HG03196 (cell line): ENCODE measurements around the gene KLHL1.
A peak's percentile ranks its signal among the peaks of the same experiment; 100 is the strongest.
"Not testable (repeated sequence)": the region's sequence is repeated elsewhere in the genome, so short reads cannot be mapped to it uniquely, and the experiment has no call there.

ENCODE experiments used
- ATAC-seq: cut with Tn5 transposase; IDR thresholded peaks from one replicate; pipeline ENCODE4 v1.9.1; 2021; ENCODE audit not compliant: unreplicated experiment

The KLHL1 gene, protein sequence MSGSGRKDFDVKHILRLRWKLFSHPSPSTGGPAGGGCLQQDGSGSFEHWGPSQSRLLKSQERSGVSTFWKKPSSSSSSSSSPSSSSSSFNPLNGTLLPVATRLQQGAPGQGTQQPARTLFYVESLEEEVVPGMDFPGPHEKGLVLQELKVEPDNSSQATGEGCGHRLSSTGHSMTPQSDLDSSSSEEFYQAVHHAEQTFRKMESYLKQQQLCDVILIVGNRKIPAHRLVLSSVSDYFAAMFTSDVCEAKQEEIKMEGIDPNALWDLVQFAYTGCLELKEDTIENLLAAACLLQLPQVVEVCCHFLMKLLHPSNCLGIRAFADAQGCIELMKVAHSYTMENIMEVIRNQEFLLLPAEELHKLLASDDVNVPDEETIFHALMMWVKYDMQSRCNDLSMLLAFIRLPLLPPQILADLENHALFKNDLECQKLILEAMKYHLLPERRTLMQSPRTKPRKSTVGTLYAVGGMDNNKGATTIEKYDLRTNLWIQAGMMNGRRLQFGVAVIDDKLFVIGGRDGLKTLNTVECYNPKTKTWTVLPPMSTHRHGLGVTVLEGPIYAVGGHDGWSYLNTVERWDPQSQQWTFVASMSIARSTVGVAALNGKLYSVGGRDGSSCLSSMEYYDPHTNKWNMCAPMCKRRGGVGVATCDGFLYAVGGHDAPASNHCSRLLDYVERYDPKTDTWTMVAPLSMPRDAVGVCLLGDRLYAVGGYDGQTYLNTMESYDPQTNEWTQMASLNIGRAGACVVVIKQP

DNA sequence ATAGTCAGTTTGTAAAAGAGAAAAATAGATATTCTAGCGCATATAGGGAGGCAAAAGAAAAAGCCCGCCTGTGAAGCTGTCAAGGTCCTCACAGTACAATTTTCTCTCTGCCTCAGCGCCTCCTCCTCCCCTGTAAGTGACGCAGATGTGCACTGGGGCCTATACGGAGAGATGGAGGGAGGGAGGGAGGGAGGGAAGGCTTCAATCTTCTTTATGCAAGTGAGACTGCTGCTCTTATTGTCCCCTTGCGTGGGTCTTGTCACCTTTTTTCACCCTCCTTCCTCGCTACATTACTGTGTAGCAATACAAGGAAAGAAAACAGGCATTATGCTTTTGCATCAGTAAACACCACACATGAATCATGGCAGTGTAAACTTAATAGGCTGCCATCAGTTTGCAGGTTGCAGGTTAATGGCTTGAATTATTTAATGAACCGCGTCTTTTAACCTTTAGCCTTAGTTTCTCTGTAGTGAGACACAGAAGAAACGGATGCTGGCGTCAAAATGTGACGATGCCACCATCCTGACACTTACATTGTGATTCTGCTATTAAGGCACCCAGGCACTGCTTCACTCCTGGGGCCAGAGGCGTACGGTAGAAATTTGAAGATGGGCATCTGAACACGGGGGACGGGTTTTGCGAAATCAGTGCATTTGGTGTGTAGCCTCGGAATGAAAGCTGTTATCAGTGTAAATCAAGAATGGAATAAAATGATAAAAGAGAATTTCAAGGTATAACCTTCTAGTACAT lies at the start of gene KLHL1:
Gene KLHL1, minus strand, starts transcription at position 97 of the 750 bp plus-strand sequence. CDS start 753 bp downstream, outside the sequence.
- no peak for ATAC-seq

DNA sequence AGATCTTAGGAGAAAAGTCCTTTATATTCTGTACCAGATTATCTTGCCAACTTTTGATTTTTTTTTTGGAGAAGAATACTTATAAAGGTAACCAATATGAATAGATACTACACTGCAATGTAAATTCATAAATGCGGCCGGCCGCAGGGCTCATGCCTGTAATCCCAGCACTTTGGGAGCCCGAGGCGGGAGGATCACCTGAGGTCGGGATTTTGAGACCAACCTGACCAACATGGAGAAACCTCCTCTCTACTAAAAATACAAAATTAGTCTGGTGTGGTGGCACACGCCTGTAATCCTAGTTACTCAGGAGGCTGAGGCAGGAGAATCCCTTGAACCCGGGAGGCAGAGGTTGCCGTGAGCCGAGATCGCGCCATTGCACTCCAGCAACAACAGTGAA lies 34.4 kb upstream of the KLHL1 start:
- ATAC-seq, result not testable (repeated sequence)

DNA sequence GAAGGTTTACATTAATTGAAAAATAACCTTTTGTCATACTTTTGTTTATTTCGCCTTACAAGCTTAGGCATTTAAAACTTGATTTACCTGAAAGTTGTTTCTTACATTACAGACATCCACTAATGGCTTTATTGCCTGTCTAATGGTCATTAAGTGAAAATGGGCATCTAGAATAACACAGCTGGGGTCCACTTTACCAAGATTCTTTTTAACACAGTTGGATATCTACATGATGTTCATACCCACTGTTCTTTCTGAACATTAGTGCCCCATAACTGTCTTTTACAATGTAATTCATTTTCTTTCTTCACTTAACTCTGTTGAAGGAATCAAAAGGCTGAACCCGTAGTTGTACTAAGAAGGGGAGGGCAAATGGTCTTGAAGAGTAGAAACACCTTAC lies 19.8 kb upstream of the KLHL1 start:
- no peak for ATAC-seq

DNA sequence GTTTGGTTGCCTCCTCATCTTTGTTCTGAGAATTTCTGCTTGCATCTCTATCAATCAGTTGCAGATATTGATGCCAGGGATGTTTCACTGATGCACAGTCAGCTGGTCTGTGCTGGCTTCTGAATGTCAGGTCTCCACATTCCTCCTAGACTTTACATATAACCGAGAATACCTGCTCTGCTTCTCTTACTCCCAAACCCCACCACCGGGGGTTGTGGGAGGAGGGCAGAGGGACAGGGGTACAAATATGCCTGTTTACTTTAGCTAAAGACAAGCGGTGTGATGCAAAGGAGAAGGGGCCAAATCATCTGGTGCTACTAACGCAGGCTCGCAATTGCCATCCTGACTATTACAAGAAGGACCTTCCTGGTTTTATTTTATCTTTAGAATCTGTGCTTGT lies 17.4 kb upstream of the KLHL1 start:
- no peak for ATAC-seq

DNA sequence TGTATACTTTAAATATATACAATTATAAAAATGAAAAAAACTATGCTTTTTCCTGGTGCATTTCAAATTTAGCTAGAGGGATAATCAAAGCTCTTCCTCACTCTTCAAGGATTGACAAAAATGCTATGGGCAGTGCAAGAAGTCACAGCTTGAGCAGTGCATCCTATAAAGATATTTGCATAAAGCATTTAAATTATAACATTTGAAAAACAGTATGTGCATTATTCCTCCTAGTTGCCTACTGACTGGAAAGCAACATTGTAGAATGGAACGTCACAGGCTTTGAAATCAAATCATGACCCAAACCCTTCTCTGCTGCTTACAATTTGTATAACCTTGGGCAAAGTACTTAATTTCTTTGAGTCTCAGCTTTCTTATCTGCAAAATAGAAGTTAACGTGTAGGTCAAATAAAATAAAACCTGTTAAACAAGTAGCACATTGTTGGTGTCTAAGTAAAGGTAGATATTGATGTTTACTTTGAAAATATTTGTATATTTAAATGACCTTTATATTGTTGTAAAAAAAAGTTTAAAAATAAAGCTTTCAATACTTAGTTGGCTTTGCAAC lies 9.2 kb upstream of the KLHL1 start:
- no peak for ATAC-seq

DNA sequence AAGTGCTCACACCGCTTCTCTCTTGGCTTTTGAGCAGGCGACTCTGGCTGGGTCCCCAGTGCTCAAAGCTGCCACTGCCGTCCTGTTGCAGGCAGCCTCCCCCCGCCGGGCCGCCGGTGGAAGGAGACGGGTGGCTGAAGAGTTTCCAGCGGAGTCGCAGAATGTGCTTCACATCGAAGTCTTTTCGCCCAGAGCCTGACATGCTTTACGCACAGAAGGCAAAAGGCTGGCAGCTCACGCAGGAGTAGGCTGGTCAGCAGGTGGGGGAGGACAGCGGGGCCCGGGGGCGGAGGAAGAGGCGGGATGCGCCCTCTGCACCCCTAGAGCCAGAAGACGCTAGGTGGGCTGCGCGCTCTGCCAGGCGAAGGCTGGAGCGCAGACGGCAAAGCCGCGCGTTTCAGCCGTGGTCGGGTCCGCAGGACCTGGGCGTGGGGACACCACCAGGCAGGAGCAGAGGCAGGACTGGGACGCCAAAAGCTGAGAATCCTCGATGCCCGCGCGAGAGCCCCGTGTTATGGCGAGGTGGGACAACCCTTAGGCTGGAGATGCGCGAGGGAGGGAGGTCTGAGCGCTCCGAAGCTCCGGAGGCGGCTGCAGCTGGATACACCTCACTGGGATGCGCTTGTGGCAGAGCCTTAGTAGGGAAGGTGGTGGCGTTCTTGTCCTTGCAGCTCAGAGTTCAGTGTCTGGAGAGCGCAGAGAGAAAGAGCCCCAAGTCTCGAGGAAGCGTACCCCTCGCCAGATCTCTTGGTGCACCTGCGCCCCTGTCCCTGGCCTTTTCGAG lies 562 bp downstream of the KLHL1 start, which contains the start of gene ATXN8OS:
Gene ATXN8OS, plus strand, starts transcription at position 329 of the 784 bp plus-strand sequence.
- ATAC-seq, result no peak

DNA sequence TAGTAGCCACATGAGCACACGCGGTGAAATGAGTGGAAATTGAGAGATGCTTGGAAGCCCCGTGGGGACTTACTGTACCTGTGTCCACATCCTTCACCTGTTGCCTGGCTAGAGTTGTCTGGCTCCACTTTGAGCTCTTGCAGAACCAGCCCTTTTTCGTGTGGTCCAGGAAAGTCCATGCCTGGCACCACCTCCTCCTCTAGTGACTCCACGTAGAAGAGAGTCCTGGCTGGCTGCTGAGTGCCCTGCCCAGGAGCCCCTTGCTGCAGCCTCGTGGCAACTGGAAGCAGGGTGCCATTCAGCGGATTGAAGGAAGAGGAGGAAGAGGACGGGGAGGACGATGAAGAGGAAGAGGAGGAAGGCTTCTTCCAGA lies 1.1 kb downstream of the KLHL1 start:
- no peak for ATAC-seq

DNA sequence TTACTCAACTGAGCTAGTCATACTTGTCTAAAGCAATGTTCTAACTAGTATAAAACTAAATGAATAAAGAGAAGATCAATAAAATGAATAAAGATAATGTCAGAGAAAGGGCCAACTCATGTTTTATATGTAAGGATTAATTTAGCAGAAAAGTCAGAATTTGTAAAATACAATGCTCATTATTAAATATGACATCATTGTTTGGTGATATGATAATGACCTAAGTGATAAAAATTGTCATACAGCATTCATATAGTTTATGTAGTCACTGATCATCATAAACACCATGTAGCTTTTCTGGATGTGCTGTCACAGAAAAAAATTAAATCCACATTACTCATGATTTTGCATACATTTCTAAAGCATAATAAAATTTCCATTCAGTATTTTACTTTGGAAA lies 3.8 kb downstream of the KLHL1 start:
- no peak for ATAC-seq

DNA sequence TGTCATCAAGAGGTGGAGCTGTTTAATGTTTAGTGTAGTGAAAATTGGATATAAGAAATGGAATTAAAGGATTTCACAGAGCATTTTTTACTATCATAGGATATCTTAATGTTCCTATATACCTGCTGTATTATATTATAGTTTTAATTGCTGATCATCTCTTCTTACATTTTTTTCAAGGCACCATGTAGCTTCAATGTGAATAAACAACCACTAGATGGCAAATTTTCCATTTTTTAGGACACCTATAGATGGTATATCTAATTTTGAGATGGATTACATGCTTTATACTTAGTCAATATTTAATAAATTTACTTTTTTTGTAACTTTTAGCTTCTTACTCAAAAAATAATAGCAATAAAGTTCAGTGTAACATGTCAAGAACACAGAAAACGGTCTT lies 9.6 kb downstream of the KLHL1 start:
- no peak for ATAC-seq

DNA sequence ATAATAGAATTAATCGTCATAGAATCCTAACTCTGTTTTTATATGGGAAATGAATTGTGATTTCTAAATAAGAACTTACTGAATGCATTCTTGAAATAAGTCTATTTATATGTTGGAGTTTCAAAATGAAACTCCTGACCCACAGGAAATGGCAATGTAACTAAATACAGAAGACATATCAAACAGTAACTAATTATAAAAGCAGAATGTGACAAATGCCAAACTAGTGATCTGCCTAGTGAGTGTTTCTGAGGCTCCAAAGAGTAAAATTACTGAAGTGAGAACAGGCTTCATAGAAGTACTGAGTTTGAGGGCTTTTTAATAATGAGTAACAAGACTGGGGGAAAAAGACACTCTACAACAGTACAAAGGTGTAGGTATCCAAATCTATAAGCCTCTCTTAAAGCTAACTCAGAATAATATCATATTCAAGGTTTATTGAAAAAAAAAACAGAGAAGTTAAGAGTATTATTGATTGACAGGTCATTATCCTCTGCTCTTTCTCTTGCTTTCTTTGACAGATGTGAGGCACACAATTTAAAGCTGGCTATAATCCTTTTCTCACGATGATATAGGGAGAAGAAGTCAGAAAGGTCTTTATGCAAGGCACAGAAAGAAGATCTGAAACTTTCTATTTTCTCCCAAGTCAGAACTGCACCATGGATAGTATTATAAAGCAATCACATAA lies 18.1 kb downstream of the KLHL1 start:
- ATAC-seq, result peak; percentile 87

DNA sequence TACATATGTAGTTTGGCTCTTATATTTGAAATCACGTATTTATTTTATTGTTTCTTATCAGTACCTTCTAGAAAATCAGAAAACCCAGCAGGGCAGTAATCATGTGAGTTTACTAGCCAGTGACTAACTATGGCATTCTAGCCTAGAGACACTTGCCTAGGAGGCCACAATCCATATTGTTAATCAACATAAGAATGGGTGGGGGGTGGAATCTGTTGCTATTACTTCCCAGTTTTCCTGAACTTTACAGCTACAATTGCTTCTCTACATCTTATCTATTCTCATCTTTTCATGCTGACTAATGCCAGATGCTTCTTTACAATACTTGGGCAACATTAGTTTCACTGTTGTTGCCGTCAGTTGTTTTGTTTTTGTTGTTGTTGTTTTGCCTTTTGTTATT lies 19.3 kb downstream of the KLHL1 start:
- no peak for ATAC-seq

DNA sequence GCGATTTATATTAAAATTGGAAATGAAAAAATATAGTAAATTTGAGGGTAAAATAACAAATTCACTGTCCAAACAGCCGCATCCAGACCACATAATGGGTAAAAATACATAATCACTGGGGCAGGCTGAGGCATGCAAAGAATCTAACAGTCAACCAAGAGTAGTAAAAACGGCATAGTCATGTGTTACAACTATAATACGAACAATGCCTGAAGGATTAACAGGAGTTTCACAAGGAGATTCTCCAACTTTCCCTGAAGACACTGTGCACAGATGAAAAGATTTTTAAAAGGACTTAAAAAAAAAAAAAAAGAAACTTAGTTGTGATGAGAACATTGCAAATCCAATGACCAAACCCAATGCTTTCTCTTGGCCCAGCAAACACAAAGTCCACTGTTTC lies 21.0 kb downstream of the KLHL1 start:
- ATAC-seq, result no peak

DNA sequence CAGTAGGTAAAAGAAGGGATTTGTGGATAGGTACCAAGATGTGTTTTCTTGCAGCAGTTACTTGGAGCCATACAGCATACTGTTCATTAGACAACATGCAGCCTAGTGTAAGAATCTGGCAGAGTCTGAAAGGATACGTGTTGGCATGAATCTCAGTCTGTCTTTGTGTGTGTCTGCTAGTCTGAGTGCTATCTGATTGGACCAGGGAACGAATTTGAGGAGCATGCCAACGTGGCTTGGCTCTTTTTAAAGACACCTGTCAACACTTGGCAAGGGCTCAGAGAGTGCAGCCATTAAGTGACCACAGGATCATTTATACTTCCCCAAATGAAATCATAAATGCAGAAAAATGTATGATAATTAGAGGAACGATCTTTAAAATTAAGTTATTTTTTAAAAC lies 28.2 kb downstream of the KLHL1 start:
- ATAC-seq, result no peak

DNA sequence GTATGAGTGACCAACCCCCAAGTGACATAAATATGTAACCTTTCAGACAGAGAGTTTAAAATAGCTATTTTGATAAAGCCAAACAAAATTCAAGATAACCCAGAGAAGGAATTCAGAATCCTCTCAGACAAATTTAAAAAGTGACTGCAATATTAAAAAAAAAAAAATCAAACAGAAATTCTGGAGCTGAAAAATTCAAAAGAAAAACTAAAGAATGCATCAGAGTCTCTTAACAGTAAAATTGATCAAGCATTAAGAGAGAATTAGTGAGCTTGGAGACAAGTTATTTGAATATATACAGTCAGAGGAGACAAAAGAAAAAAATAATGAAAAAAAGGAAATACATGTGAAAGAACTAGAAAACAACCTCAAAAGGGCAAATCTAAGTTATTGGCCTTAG lies 53.7 kb downstream of the KLHL1 start:
- ATAC-seq, result no peak

DNA sequence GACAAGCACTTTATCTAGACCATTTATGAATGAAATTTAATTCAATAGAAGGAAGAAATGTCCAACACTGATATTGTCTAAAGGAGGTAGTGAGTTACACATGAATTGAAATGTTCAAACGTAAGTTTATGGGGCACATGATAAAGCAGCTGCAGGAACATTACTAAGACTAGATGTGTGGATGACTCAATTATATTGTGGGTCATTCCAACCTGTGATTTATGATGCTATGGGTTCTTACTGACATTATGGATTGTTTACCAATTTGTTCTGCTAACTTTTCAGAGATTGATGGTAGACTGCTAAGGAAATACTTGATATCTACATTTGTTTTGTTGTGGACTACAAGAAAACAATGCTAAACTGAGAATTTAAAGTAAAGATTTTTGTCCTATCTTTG lies 56.7 kb downstream of the KLHL1 start:
- no peak for ATAC-seq

DNA sequence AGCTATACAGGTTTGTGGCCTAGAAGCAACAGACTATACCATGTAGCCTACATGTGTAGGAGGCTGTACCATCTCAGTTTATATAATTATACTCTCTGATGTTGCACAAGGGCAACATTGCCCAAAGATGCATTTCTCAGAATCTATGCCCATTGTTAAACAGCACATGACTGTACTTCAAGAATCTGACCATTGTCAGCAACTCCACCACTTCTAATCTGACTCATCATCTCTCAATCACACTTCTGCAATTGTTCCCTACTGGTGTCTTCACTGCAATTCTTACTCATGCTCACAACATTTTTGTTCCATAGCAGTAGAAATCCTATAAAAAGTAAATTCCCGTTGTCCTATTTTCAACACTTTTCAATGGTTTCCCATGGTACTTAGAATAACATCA lies 64.6 kb downstream of the KLHL1 start:
- peak; percentile 70 for ATAC-seq

DNA sequence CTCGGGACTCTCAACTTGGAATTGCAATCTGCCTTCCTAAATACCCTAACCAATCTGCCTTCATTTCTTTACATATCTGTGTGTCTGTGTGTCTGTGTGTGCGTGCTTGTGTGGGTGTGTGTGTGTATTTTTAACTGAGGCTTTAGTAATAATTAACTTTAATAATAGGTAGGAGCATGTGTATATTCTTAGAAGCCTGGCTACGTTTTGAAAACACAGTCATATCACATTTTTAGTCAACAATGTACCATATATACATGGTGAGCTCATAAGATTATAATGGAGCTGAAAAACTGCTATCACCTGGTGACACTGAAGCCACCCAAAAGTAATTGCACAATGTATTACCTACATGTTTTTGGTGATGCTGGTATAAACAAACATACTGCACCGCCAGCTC lies 66.1 kb downstream of the KLHL1 start:
- ATAC-seq, result no peak

DNA sequence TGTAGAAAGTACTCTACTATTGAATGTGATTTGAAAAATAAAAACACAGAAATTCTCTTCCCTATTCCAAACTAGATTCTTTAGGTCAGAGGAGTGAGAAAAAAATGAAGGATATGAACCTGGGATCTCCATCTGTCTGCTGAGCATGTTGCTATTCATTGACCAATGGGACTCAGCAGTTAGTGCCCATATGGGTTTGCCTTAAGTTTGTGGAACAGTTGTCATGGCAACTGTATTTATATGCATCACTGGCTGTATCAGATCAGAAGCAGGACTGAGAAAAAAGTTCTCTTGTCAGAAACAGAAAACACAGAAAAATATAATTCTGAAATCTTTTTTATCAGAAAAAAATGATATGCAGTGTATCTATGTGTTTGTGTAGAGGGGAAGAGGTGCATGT lies 74.0 kb downstream of the KLHL1 start:
- ATAC-seq, result no peak

DNA sequence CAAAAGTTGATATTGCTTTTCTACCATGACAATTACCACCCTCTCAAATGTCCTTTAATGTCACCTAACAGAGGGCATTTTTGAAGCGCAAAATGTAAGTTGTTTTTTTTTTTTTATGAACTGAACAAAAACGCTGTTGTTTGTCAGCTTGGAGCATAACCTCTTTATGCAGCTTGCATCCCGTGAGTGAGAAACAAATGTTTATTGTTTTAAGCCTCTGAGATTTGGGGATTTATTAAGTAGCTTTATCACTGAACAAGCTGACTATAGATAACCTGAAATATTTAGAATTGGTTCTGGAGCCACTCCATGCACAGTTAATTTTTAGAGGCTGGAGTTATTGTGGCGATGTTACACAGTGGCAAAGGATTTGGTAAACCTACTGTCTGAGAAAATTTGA lies 80.7 kb downstream of the KLHL1 start:
- ATAC-seq, result no peak

DNA sequence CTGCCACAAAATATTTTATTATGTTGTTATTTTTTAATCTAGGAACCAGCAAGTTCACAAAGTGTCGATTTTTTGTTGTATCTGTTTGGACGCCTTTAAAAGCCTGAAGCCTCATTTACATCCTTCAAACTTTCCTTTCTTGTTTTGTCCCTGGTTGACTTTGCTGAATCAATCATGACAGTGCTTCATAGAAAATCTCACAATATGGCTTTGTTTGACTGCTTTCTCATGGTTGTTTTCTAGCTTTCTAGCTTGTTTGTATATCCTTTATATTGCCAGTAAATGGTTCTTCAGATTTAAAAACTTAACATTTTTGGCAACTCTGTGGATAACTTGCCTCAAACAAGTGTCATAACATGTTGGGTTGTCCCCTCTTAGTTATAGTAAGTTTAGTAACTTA lies 84.7 kb downstream of the KLHL1 start:
- no peak for ATAC-seq
